ENCODE data around the gene HYLS1.

GRCh38 chr11:125939081-125939521 lies 51.6 kb downstream of the HYLS1 start:
- no peak for TF ChIP-seq EZH2 (IDR thresholded peaks at IDR 0.05; ENCODE audit: borderline replicate concordance, low read length)
- TF ChIP-seq CTCF (IDR thresholded peaks at IDR 0.05; ENCODE audit: low read length) = no peak

Data from OCI-LY1 (cell line).